ENCODE data around the gene PHLDB1. TPM values are rescaled to one million over a fixed set of nuclear protein-coding genes. Genes with fewer than 3 reads are reported as not detected.

Gene PHLDB1
- total and polyA plus RNA-seq, 2 of the 8 experiments (the other 6 are each of a cell fraction or from before 2014, with no cell fraction given): 53.9 to 74.8 TPM

DNA sequence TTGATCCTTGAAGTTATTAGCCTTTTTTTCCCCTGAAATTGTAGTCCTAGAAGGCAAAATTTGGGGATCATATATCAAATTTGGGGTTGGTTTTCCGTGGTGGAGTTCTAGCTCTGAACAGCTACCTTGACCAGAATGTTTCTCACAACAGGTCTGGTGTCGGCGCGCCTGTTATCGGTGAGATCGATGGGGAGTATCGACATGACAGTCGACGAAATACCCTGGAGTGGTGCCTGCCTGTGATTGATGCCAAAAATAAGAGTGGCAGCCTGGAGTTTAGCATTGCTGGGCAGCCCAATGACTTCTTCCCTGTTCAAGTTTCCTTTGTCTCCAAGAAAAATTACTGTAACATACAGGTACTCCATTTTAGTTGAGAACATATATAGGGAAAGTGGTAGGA lies 9.9 kb upstream of the PHLDB1 start:
- Histone ChIP-seq H3K36me3 (ENCODE audit: control insufficient read depth in 2 of 4, insufficient read depth in 4 of 4, low read length in 3 of 4) (peaks cover 18 to 64% (median 51%) of the 10 kb centered on the region in 4 experiments), H3K79me1 (ENCODE audit: low read depth, low read length) (no peaks in the 10 kb centered on the region), H2BK20ac (ENCODE audit: low read length) (no peak overlapping the region)

More for the DNA sequence above, 9.9 kb upstream of the PHLDB1 start:
- H3K27ac ChIP-seq (ENCODE audit: low read depth, low read length): no peak overlapping the region
- no peak overlapping the region for H3K4me2 ChIP-seq (ENCODE audit: insufficient read depth in 1 of 2, low read depth in 2 of 2, low read length in 2 of 2)
- no peak overlapping the region for H2BK120ac ChIP-seq (replicated peaks; ENCODE audit: low read depth, low read length)
- H3K4me3 ChIP-seq (ENCODE audit: extremely low read depth in 1 of 4, insufficient read depth in 2 of 4, low read depth in 3 of 4, low read length in 4 of 4): no peak overlapping the region
- no peaks in the 10 kb centered on the region; a peak in 1 of 7 replicates for H3K27me3 ChIP-seq (replicated peaks in 1 of 4; ENCODE audit: control insufficient read depth in 3 of 4, extremely low read depth in 1 of 4, insufficient read depth in 3 of 4, low read length in 3 of 4)
- peaks cover 0 to 7% of the 10 kb centered on the region in 2 experiments for H4K20me1 ChIP-seq (replicated peaks in 1 of 2; ENCODE audit: control insufficient read depth in 1 of 2, insufficient read depth in 2 of 2, low read length in 2 of 2)
- H3K18ac ChIP-seq (ENCODE audit: extremely low read depth, low read length): no peak overlapping the region
- H3K14ac ChIP-seq (ENCODE audit: insufficient read length): no peak overlapping the region
- CTCF ChIA-PET (ENCODE audit: partially characterized antibody): interaction anchor here (1.1 to 25.3 kb wide), 3 partner anchors 16 to 60 kb away, joined by 4 to 435 read pairs (median 63); no protein-coding TSS in a partner anchor
- H4K91ac ChIP-seq (replicated peaks; ENCODE audit: insufficient read length, low read length): no peak overlapping the region
- no peak overlapping the region for H2BK5ac ChIP-seq (ENCODE audit: low read depth, low read length)
- WGBS, 2 experiments (ENCODE audit: extremely low coverage in 1 of 2, insufficient coverage in 1 of 2, insufficient read length in 1 of 2, insufficient replicate concordance in 2 of 2, low coverage in 1 of 2, low lambda C conversion rate in 2 of 2, missing lambda C conversion rate in 1 of 2): 97% methylated on average over 9 of the region's 9 CpGs; no CpG with 5 or more reads in 1 of the 2 experiments
- TF ChIP-seq MAFK (IDR thresholded peaks at IDR 0.05; ENCODE audit: low read depth, low read length) (no peak), EP300 (IDR thresholded peaks at IDR 0.05; ENCODE audit: borderline replicate concordance in 1 of 2, low read depth in 2 of 2, low read length in 2 of 2) (no peak), CHD2 (IDR thresholded peaks at IDR 0.05; ENCODE audit: low read length) (no peak), CHD1 (IDR thresholded peaks at IDR 0.05; ENCODE audit: low read depth, low read length) (no peak), SIN3A (conservative IDR thresholded peaks at IDR 0.05 in 1 of 2, IDR thresholded peaks at IDR 0.05 in 1 of 2; ENCODE audit: low read depth in 1 of 2, low read length in 2 of 2) (no peak), GTF2F1 (IDR thresholded peaks at IDR 0.05; ENCODE audit: borderline replicate concordance, low read depth, low read length) (no peak), TAF1 (IDR thresholded peaks at IDR 0.05; ENCODE audit: low read depth, low read length) (no peak), SP4 (IDR thresholded peaks at IDR 0.05; ENCODE audit: low read length) (no peak), POU5F1 (IDR thresholded peaks at IDR 0.05; ENCODE audit: low read depth, low read length) (no peak), EGR1 (IDR thresholded peaks at IDR 0.05; ENCODE audit: borderline replicate concordance, low read depth, low read length) (no peak), ASH2L (IDR thresholded peaks at IDR 0.05; ENCODE audit: low read length) (no peak), CBX8 (IDR thresholded peaks at IDR 0.05; ENCODE audit: borderline replicate concordance, low read depth, low read length) (no peak), RBBP5 (IDR thresholded peaks at IDR 0.05; ENCODE audit: borderline replicate concordance, low read depth, low read length) (no peak), ZNF274 (IDR thresholded peaks at IDR 0.05; ENCODE audit: borderline replicate concordance, extremely low read depth, low read length) (no peak)
- TF ChIP-seq, protein P1, sequence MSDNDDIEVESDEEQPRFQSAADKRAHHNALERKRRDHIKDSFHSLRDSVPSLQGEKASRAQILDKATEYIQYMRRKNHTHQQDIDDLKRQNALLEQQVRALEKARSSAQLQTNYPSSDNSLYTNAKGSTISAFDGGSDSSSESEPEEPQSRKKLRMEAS (IDR thresholded peaks at IDR 0.05): no peak
- POLR2A ChIA-PET (ENCODE audit: partially characterized antibody): no interaction called here
- no peaks in the 10 kb centered on the region for H3K23me2 ChIP-seq (ENCODE audit: low read depth, low read length)
- H3K4ac ChIP-seq (replicated peaks; ENCODE audit: insufficient read length, low read depth, low read length): no peak overlapping the region
- H3K56ac ChIP-seq (replicated peaks; ENCODE audit: insufficient read length, low read depth, low read length): no peak overlapping the region
- no peak for DNase-seq (ENCODE audit: low read depth in 1 of 2, low spot score in 2 of 2)
- no peaks in the 10 kb centered on the region for H3K9me3 ChIP-seq (ENCODE audit: insufficient read depth in 2 of 2, low read depth in 1 of 2, low read length in 1 of 2)
- no peak overlapping the region for H2BK12ac ChIP-seq (ENCODE audit: low read depth, low read length)
- no peak overlapping the region for H4K5ac ChIP-seq (ENCODE audit: insufficient read length, low read depth, low read length)
- H3K4me1 ChIP-seq (replicated peaks in 1 of 4; ENCODE audit: control insufficient read depth in 3 of 4, insufficient read depth in 4 of 4, low read length in 3 of 4): no peaks in the 10 kb centered on the region
- no peak overlapping the region for H2AK5ac ChIP-seq (ENCODE audit: low read depth, low read length)
- H3K79me2 ChIP-seq (ENCODE audit: control insufficient read depth in 1 of 2, insufficient read depth in 2 of 2, low read length in 2 of 2): no peaks in the 10 kb centered on the region
- no peak for FAIRE-seq
- H2BK15ac ChIP-seq (ENCODE audit: low read length): no peak overlapping the region
- no peak overlapping the region for H2AFZ ChIP-seq (ENCODE audit: low read length)
- H3K23ac ChIP-seq (ENCODE audit: insufficient read length): no peak overlapping the region
- no peak overlapping the region for H4K8ac ChIP-seq (ENCODE audit: extremely low read depth, insufficient read depth, low read length)
- H3K9ac ChIP-seq (replicated peaks in 1 of 4; ENCODE audit: extremely low read depth in 1 of 4, low read depth in 3 of 4, low read length in 3 of 4): no peak overlapping the region

Data from H1 (cell line).